Fibroblast of lung (primary cell): Measurements from ENCODE around the gene THEM5.

Source experiments
- CTCF ChIP-seq, 2 donors: IDR thresholded peaks in 1 of 2; conservative IDR thresholded peaks in 1 of 2; 1 replicate in 1 of 2; 2 replicates in 1 of 2; pipeline ENCODE4 v1.5.1; 2011 to 2012; ENCODE audit warnings: low read length in 2 of 2, control low read depth in 1 of 2, inconsistent platforms in 1 of 2, low read depth in 1 of 2, mild to moderate bottlenecking in 1 of 2
- EZH2 ChIP-seq: IDR thresholded peaks from 2 replicates; pipeline ENCODE4 v1.5.1; 2012; ENCODE audit warnings: low read length, control low read depth, mild to moderate bottlenecking; ENCODE audit errors: missing control alignments

GRCh38 chr1:151855933-151856332 lies 2.4 kb upstream of the THEM5 start:
- TF ChIP-seq CTCF (conservative IDR thresholded peaks at IDR 0.05 in 1 of 2, IDR thresholded peaks at IDR 0.05 in 1 of 2; ENCODE audit: low read depth in 1 of 2, low read length in 2 of 2) (no peak), EZH2 (no peak)
